ENCODE data around the gene PAXX.

PAXX gene

DNA sequence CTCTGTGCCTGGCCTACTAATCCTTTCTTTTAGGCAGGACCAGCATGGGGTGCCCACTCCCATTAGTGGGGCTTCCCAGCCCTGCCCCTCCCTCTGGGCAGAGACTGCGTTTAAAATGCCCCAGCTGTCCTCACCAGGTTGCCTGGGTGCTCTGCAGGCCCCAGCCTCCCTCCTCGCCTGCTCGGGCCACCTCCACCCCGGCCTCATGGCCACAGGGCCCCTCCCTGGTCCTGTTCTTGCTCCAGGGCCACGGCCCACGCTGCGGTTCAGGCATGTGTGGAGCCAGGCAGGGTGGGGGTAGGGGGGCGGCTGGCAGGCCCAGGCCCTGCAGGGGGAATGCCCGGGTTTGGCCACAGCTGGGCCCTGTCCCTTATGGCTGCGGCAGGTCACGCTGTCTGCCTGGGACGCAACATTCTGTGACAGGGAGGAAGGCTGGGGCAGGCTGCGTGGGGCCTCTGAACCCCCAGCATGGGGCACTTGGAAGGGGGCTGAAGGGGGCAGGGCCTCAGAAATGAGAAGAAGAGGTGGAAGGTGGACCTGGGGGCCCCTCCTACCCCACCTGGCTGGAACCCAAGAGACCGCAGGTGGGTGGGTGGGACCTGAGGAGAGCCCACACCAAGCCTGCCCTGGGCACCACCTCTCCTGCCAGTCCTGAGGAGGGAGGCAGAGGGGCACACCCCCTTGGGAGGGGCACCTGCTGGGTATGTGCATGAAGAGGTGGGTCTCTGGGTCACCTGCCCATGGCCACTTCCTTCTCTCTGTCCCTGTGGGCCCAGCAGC is 40.5 kb upstream of the PAXX start, which contains the start of gene LCN12:
Gene LCN12, plus strand, starts transcription at position 733 of the 780 bp plus-strand sequence. CDS start 55 bp downstream, outside the sequence.
- H3K9me2 ChIP-seq (ENCODE audit: low read depth, low read length): no peaks in the 10 kb centered on the region
- no peaks in the 10 kb centered on the region for H3K9me3 ChIP-seq (ENCODE audit: low read length)
- H3K4me3 ChIP-seq (ENCODE audit: low read depth, low read length, poor library complexity, severe bottlenecking): no peak within 1 kb of the TSS
- no peak within 1 kb of the TSS for H3K27ac ChIP-seq (ENCODE audit: low read depth, low read length, poor library complexity, severe bottlenecking)
- no peaks in the 10 kb centered on the region for H3K79me2 ChIP-seq (ENCODE audit: insufficient read depth, low read length)
- H3K4me2 ChIP-seq (ENCODE audit: low read length): no peak within 1 kb of the TSS
- H3K9ac ChIP-seq (ENCODE audit: low read length): no peak within 1 kb of the TSS
- H3K36me3 ChIP-seq (ENCODE audit: insufficient read depth, low read length): no peaks in the 10 kb centered on the region
- H3K4me1 ChIP-seq (ENCODE audit: insufficient read depth, low read length, severe bottlenecking): peaks cover 12% of the 10 kb centered on the region
- peaks cover 13% of the 10 kb centered on the region; the same call in 1 of the 2 replicates for H3K27me3 ChIP-seq (ENCODE audit: insufficient read depth, low read length)
- no peaks in the 10 kb centered on the region for H4K20me1 ChIP-seq (ENCODE audit: insufficient read depth, low read length)
- no peaks in the 10 kb centered on the region for H3F3A ChIP-seq (ENCODE audit: insufficient read depth, low read length)
- TF ChIP-seq EZH2 (IDR thresholded peaks at IDR 0.05; ENCODE audit: borderline replicate concordance, low read length): no peak
- TF ChIP-seq, protein P1, sequence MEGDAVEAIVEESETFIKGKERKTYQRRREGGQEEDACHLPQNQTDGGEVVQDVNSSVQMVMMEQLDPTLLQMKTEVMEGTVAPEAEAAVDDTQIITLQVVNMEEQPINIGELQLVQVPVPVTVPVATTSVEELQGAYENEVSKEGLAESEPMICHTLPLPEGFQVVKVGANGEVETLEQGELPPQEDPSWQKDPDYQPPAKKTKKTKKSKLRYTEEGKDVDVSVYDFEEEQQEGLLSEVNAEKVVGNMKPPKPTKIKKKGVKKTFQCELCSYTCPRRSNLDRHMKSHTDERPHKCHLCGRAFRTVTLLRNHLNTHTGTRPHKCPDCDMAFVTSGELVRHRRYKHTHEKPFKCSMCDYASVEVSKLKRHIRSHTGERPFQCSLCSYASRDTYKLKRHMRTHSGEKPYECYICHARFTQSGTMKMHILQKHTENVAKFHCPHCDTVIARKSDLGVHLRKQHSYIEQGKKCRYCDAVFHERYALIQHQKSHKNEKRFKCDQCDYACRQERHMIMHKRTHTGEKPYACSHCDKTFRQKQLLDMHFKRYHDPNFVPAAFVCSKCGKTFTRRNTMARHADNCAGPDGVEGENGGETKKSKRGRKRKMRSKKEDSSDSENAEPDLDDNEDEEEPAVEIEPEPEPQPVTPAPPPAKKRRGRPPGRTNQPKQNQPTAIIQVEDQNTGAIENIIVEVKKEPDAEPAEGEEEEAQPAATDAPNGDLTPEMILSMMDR (IDR thresholded peaks at IDR 0.05; ENCODE audit: low read length): no peak
- H2AFZ ChIP-seq (ENCODE audit: low read length): no peak within 1 kb of the TSS

DNA sequence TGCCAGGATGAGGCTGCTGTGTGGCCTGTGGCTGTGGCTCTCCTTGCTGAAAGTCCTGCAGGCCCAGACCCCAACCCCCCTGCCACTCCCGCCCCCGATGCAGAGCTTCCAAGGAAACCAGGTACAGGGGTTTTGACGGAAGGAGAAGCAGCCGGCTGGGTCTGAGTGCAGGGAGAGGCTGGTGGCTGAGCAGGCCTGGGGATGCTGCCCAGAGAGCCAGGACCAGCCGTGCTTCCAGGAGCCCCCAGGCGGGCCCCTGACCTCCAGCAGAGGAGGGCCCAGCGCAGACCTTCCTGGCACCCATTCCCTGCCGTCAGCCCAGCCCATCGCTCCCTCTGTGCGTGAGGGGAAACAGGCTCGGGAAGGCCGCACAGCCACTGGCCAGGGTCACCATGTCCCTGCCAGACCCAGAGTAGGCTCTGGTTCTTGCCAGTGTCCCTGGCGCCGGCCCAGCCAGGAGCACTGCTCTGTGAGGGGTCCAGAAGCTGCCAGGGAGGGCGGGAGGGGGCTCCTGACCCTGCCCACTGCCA is 39.8 kb upstream of the PAXX start:
- Histone ChIP-seq H3K4me2 (ENCODE audit: low read length) (no peak overlapping the region), H3K4me1 (ENCODE audit: insufficient read depth, low read length, severe bottlenecking) (peaks cover 12% of the 10 kb centered on the region), H3K27ac (ENCODE audit: low read depth, low read length, poor library complexity, severe bottlenecking) (no peak overlapping the region), H3K4me3 (ENCODE audit: low read depth, low read length, poor library complexity, severe bottlenecking) (no peak overlapping the region), H3F3A (ENCODE audit: insufficient read depth, low read length) (no peaks in the 10 kb centered on the region), H4K20me1 (ENCODE audit: insufficient read depth, low read length) (no peaks in the 10 kb centered on the region), H3K27me3 (ENCODE audit: insufficient read depth, low read length) (peaks cover 14% of the 10 kb centered on the region; the same call in 1 of the 2 replicates), H3K36me3 (ENCODE audit: insufficient read depth, low read length) (no peaks in the 10 kb centered on the region), H3K9me3 (ENCODE audit: low read length) (no peaks in the 10 kb centered on the region), H3K79me2 (ENCODE audit: insufficient read depth, low read length) (no peaks in the 10 kb centered on the region), H3K9me2 (ENCODE audit: low read depth, low read length) (no peaks in the 10 kb centered on the region), H2AFZ (ENCODE audit: low read length) (no peak overlapping the region), H3K9ac (ENCODE audit: low read length) (no peak overlapping the region)
- TF ChIP-seq, protein P1 (IDR thresholded peaks at IDR 0.05; ENCODE audit: low read length): no peak
- no peak for TF ChIP-seq EZH2 (IDR thresholded peaks at IDR 0.05; ENCODE audit: borderline replicate concordance, low read length)

DNA sequence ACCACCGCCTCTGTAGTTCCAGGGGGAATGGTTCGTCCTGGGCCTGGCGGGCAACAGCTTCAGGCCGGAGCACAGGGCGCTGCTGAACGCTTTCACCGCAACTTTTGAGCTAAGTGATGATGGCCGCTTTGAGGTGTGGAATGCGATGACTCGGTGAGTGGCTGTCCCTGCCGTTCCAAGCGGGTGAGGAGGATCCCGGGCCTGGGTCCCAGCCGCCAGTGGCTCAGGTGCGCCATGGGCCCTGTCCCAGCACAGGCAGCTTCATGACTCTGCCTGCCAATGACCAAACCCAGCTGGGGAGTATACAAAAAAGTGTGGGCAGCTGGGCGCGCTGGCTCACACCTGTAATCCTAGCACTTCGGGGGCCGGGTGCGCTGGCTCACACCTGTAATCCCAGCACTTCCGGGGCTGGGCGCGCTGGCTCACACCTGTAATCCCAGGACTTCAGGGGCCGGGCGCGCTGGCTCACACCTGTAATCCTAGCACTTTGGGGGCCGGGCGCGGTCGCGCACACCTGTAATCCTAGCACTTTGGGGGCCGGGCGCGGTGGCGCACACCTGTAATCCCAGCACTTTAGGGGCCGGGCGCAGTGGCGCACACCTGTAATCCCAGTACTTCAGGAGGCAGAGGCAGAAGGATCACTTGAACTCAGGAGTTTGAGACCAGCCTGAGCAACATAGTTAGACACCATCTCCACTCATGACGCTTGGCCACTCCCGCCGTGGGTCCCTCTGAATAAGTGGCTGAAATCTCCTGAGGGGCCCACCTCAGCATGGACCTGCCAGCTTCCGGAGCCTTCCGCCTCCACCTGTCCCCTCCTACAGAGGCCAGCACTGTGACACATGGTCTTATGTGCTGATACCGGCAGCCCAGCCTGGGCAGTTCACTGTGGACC is 39.1 kb upstream of the PAXX start:
- H3K9me2 ChIP-seq (ENCODE audit: low read depth, low read length): no peaks in the 10 kb centered on the region
- no peaks in the 10 kb centered on the region for H3K36me3 ChIP-seq (ENCODE audit: insufficient read depth, low read length)
- no peaks in the 10 kb centered on the region for H3F3A ChIP-seq (ENCODE audit: insufficient read depth, low read length)
- no peak overlapping the region for H3K9ac ChIP-seq (ENCODE audit: low read length)
- H3K4me1 ChIP-seq (ENCODE audit: insufficient read depth, low read length, severe bottlenecking): peaks cover 12% of the 10 kb centered on the region
- H3K4me3 ChIP-seq (ENCODE audit: low read depth, low read length, poor library complexity, severe bottlenecking): no peak overlapping the region
- no peaks in the 10 kb centered on the region for H3K9me3 ChIP-seq (ENCODE audit: low read length)
- no peak for TF ChIP-seq EZH2 (IDR thresholded peaks at IDR 0.05; ENCODE audit: borderline replicate concordance, low read length)
- TF ChIP-seq, protein P1 (IDR thresholded peaks at IDR 0.05; ENCODE audit: low read length): no peak
- no peak overlapping the region for H3K27ac ChIP-seq (ENCODE audit: low read depth, low read length, poor library complexity, severe bottlenecking)
- no peaks in the 10 kb centered on the region for H3K79me2 ChIP-seq (ENCODE audit: insufficient read depth, low read length)
- H2AFZ ChIP-seq (ENCODE audit: low read length): no peak overlapping the region
- H4K20me1 ChIP-seq (ENCODE audit: insufficient read depth, low read length): no peaks in the 10 kb centered on the region
- peaks cover 18% of the 10 kb centered on the region; the same call in 1 of the 2 replicates for H3K27me3 ChIP-seq (ENCODE audit: insufficient read depth, low read length)
- H3K4me2 ChIP-seq (ENCODE audit: low read length): no peak overlapping the region

Measured in OCI-LY1 (cell line).